ENCODE measurements around the gene DOCK2.

The DOCK2 gene

GRCh38 chr5:169837686-169838085 lies 200.6 kb downstream of the DOCK2 start:
- DNase-seq (ENCODE audit: extremely low read depth, low read depth) = no peak
- TF ChIP-seq, protein P1, sequence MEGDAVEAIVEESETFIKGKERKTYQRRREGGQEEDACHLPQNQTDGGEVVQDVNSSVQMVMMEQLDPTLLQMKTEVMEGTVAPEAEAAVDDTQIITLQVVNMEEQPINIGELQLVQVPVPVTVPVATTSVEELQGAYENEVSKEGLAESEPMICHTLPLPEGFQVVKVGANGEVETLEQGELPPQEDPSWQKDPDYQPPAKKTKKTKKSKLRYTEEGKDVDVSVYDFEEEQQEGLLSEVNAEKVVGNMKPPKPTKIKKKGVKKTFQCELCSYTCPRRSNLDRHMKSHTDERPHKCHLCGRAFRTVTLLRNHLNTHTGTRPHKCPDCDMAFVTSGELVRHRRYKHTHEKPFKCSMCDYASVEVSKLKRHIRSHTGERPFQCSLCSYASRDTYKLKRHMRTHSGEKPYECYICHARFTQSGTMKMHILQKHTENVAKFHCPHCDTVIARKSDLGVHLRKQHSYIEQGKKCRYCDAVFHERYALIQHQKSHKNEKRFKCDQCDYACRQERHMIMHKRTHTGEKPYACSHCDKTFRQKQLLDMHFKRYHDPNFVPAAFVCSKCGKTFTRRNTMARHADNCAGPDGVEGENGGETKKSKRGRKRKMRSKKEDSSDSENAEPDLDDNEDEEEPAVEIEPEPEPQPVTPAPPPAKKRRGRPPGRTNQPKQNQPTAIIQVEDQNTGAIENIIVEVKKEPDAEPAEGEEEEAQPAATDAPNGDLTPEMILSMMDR (IDR thresholded peaks at IDR 0.05; ENCODE audit: low read depth, low read length, missing control alignments) = no peak
- H3K4me3 ChIP-seq (replicated peaks; ENCODE audit: low read depth, low read length) = no peak overlapping the region

DNA sequence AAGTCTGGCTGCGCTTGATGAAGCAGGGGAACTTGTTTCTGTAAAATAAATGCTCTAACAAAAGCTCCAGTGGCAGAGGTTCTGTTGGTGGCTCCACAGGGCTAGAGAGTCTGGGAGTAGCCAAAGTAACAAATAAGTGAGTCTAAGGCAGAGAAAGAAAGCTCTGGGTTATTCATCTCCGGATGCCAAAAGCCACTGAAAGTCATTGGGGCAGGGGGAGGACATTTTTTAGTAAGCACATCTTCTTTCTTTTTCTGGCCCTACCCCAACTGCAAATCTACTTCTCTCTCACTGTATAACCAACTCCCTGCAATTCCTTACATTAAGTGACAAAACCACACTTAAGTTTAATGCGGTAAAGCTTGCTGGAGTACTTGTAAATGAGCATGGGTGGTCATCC lies 201.6 kb downstream of the DOCK2 start:
- no peak overlapping the region for H3K4me3 ChIP-seq (replicated peaks; ENCODE audit: low read depth, low read length)
- TF ChIP-seq, protein P1 (IDR thresholded peaks at IDR 0.05; ENCODE audit: low read depth, low read length, missing control alignments) = no peak
- DNase-seq (ENCODE audit: extremely low read depth, low read depth) = no peak

- TF ChIP-seq, protein P1 (IDR thresholded peaks at IDR 0.05; ENCODE audit: low read depth, low read length, missing control alignments) = no peak
- no peak overlapping the region for H3K4me3 ChIP-seq (replicated peaks; ENCODE audit: low read depth, low read length)
These were observed 203.3 kb downstream of the DOCK2 start for GRCh38 chr5:169840405-169840804.

GRCh38 chr5:169842699-169843098 lies 205.6 kb downstream of the DOCK2 start:
- no peak for DNase-seq (ENCODE audit: extremely low read depth, low read depth)
- TF ChIP-seq, protein P1 (IDR thresholded peaks at IDR 0.05; ENCODE audit: low read depth, low read length, missing control alignments) = no peak
- H3K4me3 ChIP-seq (replicated peaks; ENCODE audit: low read depth, low read length) = no peak overlapping the region

More at GRCh38 chr5:169840405-169840804, 203.3 kb downstream of the DOCK2 start:
- DNase-seq (ENCODE audit: extremely low read depth, low read depth) = no peak

GRCh38 chr5:169847519-169847918 lies 210.4 kb downstream of the DOCK2 start:
- TF ChIP-seq, protein P1 (IDR thresholded peaks at IDR 0.05; ENCODE audit: low read depth, low read length, missing control alignments) = no peak
- no peak overlapping the region for H3K4me3 ChIP-seq (replicated peaks; ENCODE audit: low read depth, low read length)
- DNase-seq (ENCODE audit: extremely low read depth, low read depth) = no peak

DNA sequence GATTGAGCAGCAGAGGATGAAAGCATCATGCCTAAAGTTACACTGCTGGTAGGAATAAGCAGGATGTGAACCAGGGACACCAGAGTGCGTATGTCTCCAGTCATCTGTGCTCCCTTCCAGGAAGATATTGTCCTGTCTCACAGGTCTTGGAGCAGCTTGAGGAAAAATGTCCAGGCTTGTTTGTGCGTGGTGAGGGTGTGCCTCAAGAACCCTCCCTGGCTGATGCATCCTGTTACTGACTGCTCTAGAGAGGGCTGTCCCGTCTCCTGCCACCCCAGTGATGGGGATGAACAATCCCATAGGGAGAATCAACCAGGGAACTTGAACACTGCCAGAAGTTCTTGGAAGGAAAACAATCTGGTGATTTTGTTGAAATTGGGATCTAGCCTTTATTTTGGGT lies 211.2 kb downstream of the DOCK2 start:
- DNase-seq (ENCODE audit: extremely low read depth, low read depth) = no peak
- H3K4me3 ChIP-seq (replicated peaks; ENCODE audit: low read depth, low read length) = no peak overlapping the region
- TF ChIP-seq, protein P1 (IDR thresholded peaks at IDR 0.05; ENCODE audit: low read depth, low read length, missing control alignments) = no peak

GRCh38 chr5:169848792-169849191 lies 211.7 kb downstream of the DOCK2 start:
- TF ChIP-seq, protein P1 (IDR thresholded peaks at IDR 0.05; ENCODE audit: low read depth, low read length, missing control alignments) = no peak
- H3K4me3 ChIP-seq (replicated peaks; ENCODE audit: low read depth, low read length) = no peak overlapping the region
- DNase-seq (ENCODE audit: extremely low read depth, low read depth) = no peak

Data from HFF-Myc (cell line).